Right lobe of liver (tissue), 6 donors: ENCODE measurements around the gene RNU4-1. TPM values are rescaled to one million over a fixed set of nuclear protein-coding genes. Genes with fewer than 3 reads are reported as not detected.
A peak's percentile ranks its signal among the peaks of the same experiment; 100 is the strongest.

Experiments used
- ATAC-seq, 4 donors: fragments of 200-7000 bp; cut with Tn5 transposase; one replicate each; pipeline ENCODE4 v1.9.1; 2020; ENCODE audit warnings: mild to moderate bottlenecking in 4 of 4, moderate library complexity in 4 of 4
- DNase-seq, 3 donors: peaks; one replicate each; pipeline ENCODE4 v3.0.0-alpha.2; 2020
- H3K27ac ChIP-seq, 3 donors: fragments of 200-600 bp; one replicate each; pipeline ENCODE4 v1.8.0; 2022
- H3K27me3 ChIP-seq, 2 donors: fragments of 200-600 bp; one replicate each; pipeline ENCODE4 v1.8.0; 2022
- H3K36me3 ChIP-seq, 4 donors: fragments of 200-600 bp; sonication (generic) in 1 of 4; one replicate each; pipeline versions ENCODE4 v1.5.1 to v1.8.0; 2017 to 2022; ENCODE audit warnings: control low read depth in 1 of 4
- H3K4me1 ChIP-seq, 4 donors: fragments of 200-600 bp; sonication (generic) in 1 of 4; one replicate each; pipeline versions ENCODE4 v1.5.1 to v1.8.0; 2017 to 2022; ENCODE audit warnings: control low read depth in 1 of 4
- H3K4me3 ChIP-seq, 3 donors: fragments of 200-600 bp; one replicate each; pipeline ENCODE4 v1.8.0; 2022
- H3K9me3 ChIP-seq, 4 donors: fragments of 200-600 bp; sonication (generic) in 1 of 4; one replicate each; pipeline versions ENCODE4 v1.5.1 to v1.8.0; 2017 to 2022; ENCODE audit warnings: control low read depth in 1 of 4
- CTCF ChIP-seq, 4 donors: fragments of 200-600 bp in 3 of 4; fragments of 450-650 bp in 1 of 4; IDR thresholded peaks; one replicate each; pipeline versions ENCODE4 v1.5.1 to v1.8.0; 2016 to 2022; ENCODE audit warnings: antibody characterized with exemption in 4 of 4, mild to moderate bottlenecking in 2 of 4
- POLR2A ChIP-seq: fragments of 450-650 bp; IDR thresholded peaks from one replicate; pipeline ENCODE4 v1.6.1; 2017; ENCODE audit warnings: antibody characterized with exemption, mild to moderate bottlenecking
- WGBS: methylation state at CpG from one replicate; pipeline ENCODE4 v1.1.6; 2018; ENCODE audit warnings: low coverage, low lambda C conversion rate; ENCODE audit not compliant: insufficient coverage; ENCODE audit errors: missing lambda C conversion rate; 5-methylcytosine and 5-hydroxymethylcytosine counted together
- intact Hi-C, 2 donors: fragments of 100-400 bp; cut with DNase I; formaldehyde crosslinking; loops; one replicate each; pipeline versions ENCODE4 v1.11.2 to v1.14.1; 2022
- total RNA-seq, 6 experiments: library from RNA; depleted of rRNA in 2 of 6; stranded (reverse); fragments of >200 nt in 2 of 6; fragmentation: NEBNext Ultra II Directional in 3 of 6; extraction: Animal tissue kit (Norgen Biotek cat#: 25700) in 3 of 6; gene quantifications; one replicate each; pipeline versions ENCODE4 v1.1.0 to v1.2.4, GENCODE V29; 2016 to 2023
- donor health status: DM: no; HTN: yes; CAD: no.
- donor health status: DM: no; HTN: no; CAD: no.
- donor health status: DM: no; HTN: no; CAD: no.
- donor health status: DM: no; HTN: yes; CAD: no.
- donor health status: DM: no; HTN: yes; CAD: no.

Gene RNU4-1
- total RNA-seq, 6 experiments from 2014 or later: under 0.01 to 2,710 (median 2,128) TPM; not detected in 1

GRCh38 chr12:120292411-120292660 is 701 bp downstream of the RNU4-1 start:
- intact Hi-C loops: no loop called here
- DNase-seq (peak in 1 of 3 donors; percentile 56), ATAC-seq (peak; percentile 1 to 9 (median 1))
- peak overlapping the region; percentile 28 to 63 (median 59) for H3K4me3 ChIP-seq
- H3K27ac ChIP-seq: peak overlapping the region; percentile 97 to 99 (median 99)
- H3K4me1 ChIP-seq: peaks cover 0 to 6% (median 0%) of the 10 kb centered on the region in 4 donors
- no peak for TF ChIP-seq CTCF (IDR thresholded peaks at IDR 0.05)
- TF ChIP-seq POLR2A: no peak
- H3K27me3 ChIP-seq: no peaks in the 10 kb centered on the region
- WGBS: 2% methylated on average over 16 of the region's 17 CpGs
- H3K36me3 ChIP-seq: no peaks in the 10 kb centered on the region
- no peaks in the 10 kb centered on the region for H3K9me3 ChIP-seq

DNA sequence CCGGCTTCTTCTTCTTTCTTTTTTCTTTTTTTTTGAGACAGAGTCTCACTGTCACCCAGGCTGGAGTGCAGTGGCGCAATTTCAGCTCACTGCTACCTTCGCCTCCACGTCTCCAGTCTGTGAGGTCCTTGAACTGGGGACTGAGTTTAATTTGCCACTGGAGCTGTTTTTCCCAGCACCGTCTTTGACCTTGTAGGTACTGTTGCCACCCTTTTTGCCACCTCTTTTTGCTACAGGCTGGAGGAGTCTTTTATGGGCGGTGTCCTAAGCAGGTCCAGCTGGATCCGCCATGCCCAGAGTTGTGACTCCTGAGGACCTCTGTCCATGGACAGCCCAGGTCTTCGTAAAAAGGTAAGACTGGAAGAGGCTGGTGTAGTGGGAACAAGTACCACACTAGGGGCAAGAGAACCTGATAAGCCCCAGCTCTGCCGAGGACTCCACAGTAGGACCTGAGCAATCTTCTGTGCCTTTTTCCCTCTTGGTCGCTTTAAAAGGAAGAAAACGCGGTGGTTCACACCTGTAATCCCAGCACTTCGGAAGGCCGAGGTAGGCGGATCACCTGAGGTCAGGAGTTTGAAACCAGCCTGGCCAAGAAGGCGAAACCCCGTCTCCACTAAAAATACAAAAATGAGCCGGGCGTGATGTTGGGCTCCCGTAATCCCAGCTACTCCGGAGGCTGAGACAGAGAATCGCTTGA is 2.3 kb downstream of the RNU4-1 start:
- Histone ChIP-seq H3K27ac (peak overlapping the region; percentile 97 to 99 (median 99)), H3K9me3 (no peaks in the 10 kb centered on the region), H3K27me3 (no peaks in the 10 kb centered on the region), H3K4me1 (peaks cover 0 to 6% (median 0%) of the 10 kb centered on the region in 4 donors), H3K36me3 (no peaks in the 10 kb centered on the region), H3K4me3 (peak overlapping the region; percentile 0 to 42 (median 41))
- WGBS: 10% methylated on average over 22 of the region's 22 CpGs
- DNase-seq: no peak
- intact Hi-C loops: no loop called here
- TF ChIP-seq POLR2A (no peak), CTCF (IDR thresholded peaks at IDR 0.05) (no peak)
- peak; percentile 2 to 13 (median 4) for ATAC-seq

- intact Hi-C loops: no loop called here
- no peak overlapping the region for H3K27ac ChIP-seq
- no peaks in the 10 kb centered on the region for H3K27me3 ChIP-seq
- H3K4me1 ChIP-seq: peaks cover 0 to 6% (median 0%) of the 10 kb centered on the region in 4 donors
- ATAC-seq (no peak), DNase-seq (no peak)
- TF ChIP-seq POLR2A: no peak
- WGBS: 75% methylated on average over 8 of the region's 12 CpGs
- H3K4me3 ChIP-seq: no peak overlapping the region
- no peaks in the 10 kb centered on the region for H3K36me3 ChIP-seq
- H3K9me3 ChIP-seq: no peaks in the 10 kb centered on the region
Measured at GRCh38 chr12:120287491-120287890, 5.5 kb downstream of the RNU4-1 start.

DNA sequence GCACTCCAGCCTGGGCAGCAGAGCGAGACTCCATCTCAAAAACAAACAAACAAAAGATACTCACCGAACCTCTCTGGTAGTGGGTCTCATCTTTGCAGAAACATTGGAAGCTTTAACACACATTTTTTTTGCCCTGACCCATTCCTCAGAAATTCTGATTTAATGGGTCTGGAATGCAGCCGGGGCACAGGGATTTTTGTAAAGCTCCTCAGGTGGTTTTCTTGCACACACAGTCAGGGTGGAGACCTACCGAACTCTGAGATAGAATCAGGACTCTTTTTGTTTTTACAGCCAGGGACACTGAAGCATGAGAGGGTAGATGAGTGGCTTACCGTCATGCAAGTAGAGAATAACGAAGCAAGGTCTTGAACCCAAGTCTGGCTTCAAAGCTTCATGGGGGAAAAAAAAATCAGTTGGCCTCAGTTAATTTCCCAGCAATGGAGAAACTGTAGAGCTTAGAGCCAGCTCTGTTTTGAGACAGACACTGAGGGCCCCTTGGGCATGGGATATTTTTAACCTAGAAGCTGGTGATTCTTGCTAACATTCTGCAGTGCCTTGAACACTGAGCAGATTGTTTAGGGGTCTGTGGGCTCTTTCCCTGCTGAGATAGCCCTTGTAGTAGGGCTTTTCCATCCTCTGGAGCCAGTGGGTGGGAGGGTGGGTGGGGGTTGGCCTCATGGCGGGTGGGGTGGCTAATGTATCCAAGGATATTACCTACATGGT is 6.1 kb downstream of the RNU4-1 start:
- ATAC-seq (no peak), DNase-seq (no peak)
- 75% methylated on average over 6 of the region's 7 CpGs for WGBS
- H3K4me1 ChIP-seq: peaks cover 0 to 6% (median 0%) of the 10 kb centered on the region in 4 donors
- H3K4me3 ChIP-seq: no peak overlapping the region
- no peaks in the 10 kb centered on the region for H3K36me3 ChIP-seq
- no peaks in the 10 kb centered on the region for H3K9me3 ChIP-seq
- TF ChIP-seq CTCF (IDR thresholded peaks at IDR 0.05): no peak
- TF ChIP-seq POLR2A: no peak
- intact Hi-C loops: no loop called here
- no peak overlapping the region for H3K27ac ChIP-seq
- H3K27me3 ChIP-seq: no peaks in the 10 kb centered on the region

DNA sequence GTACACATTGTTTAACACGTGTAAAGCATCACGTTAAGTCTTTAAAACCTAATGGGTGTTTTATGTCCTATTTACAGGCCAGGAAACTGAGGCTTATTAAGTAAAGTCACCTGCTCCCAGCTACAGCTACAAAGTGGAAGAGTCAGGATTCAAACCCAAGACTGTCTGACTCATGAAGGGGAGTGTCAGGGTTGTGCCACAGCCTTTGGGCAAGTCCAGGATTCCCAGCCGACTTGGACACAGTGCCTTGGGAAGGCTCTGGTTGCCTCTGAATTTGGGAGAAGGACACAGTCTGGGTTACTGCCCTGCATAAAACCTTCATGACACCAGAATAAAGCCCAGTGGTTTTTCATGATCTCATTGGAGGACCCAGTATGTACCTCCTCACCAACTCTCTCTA is 8.7 kb downstream of the RNU4-1 start:
- DNase-seq: no peak
- intact Hi-C loops: no loop called here
- no peak overlapping the region for H3K27ac ChIP-seq
- no peaks in the 10 kb centered on the region for H3K9me3 ChIP-seq
- no peaks in the 10 kb centered on the region for H3K4me1 ChIP-seq
- no peaks in the 10 kb centered on the region for H3K27me3 ChIP-seq
- no peak for ATAC-seq
- 85% methylated on average over 3 of the region's 3 CpGs for WGBS
- no peak overlapping the region for H3K4me3 ChIP-seq
- no peaks in the 10 kb centered on the region for H3K36me3 ChIP-seq
- TF ChIP-seq POLR2A (no peak), CTCF (IDR thresholded peaks at IDR 0.05) (no peak)
